Neural cell (in vitro differentiated cells): ENCODE data around the gene SH3PXD2B. TPM values are rescaled to one million over a fixed set of nuclear protein-coding genes. Genes with fewer than 3 reads are reported as not detected.

ENCODE experiments used
- H2AFZ ChIP-seq: fragments of 200-600, 300-800 bp; sonication (generic), shearing (Covaris generic); 2 replicates; pipeline ENCODE4 v1.6.0; 2014; ENCODE audit warnings: low read depth, mild to moderate bottlenecking, antibody characterized with exemption, low read length, moderate library complexity
- H3F3A ChIP-seq: fragments of 200-600 bp; shearing (Covaris generic); 2 replicates; pipeline ENCODE4 v1.6.1; 2016; ENCODE audit warnings: mild to moderate bottlenecking, moderate library complexity, mixed read lengths, antibody characterized with exemption, low read length; ENCODE audit not compliant: insufficient read depth, poor library complexity, severe bottlenecking
- H3K27ac ChIP-seq: fragments of 200-600, 300-800 bp; sonication (generic), shearing (Covaris generic); 2 replicates; pipeline ENCODE4 v1.5.1; 2014; ENCODE audit warnings: mild to moderate bottlenecking, low read length, moderate library complexity
- H3K27me3 ChIP-seq: fragments of 300-800, 200-600 bp; sonication (generic), shearing (Covaris generic); 2 replicates; pipeline ENCODE4 v1.6.0; 2014; ENCODE audit warnings: mild to moderate bottlenecking, low read depth, low read length, moderate library complexity; ENCODE audit not compliant: insufficient read depth
- H3K36me3 ChIP-seq: fragments of 300-800, 200-600 bp; sonication (generic), shearing (Covaris generic); 2 replicates; pipeline ENCODE4 v1.5.1; 2014; ENCODE audit warnings: mild to moderate bottlenecking, antibody characterized with exemption, low read length, moderate library complexity; ENCODE audit not compliant: insufficient read depth
- H3K4me2 ChIP-seq: fragments of 300-800, 200-600 bp; sonication (generic), shearing (Covaris generic); 2 replicates; pipeline ENCODE4 v1.6.0; 2014; ENCODE audit warnings: mild to moderate bottlenecking, low read length
- H3K4me3 ChIP-seq: fragments of 300-800, 200-600 bp; sonication (generic), shearing (Covaris generic); 2 replicates; pipeline ENCODE4 v1.5.1; 2014; ENCODE audit warnings: mild to moderate bottlenecking, low read length, moderate library complexity
- H3K79me2 ChIP-seq: fragments of 200-600 bp; shearing (Covaris generic); replicated peaks from 2 replicates; pipeline ENCODE4 v1.6.0; 2014; ENCODE audit warnings: mild to moderate bottlenecking, low read length, moderate library complexity; ENCODE audit not compliant: insufficient read depth
- H3K9ac ChIP-seq: fragments of 300-800, 200-600 bp; sonication (generic), shearing (Covaris generic); 2 replicates; pipeline ENCODE4 v1.6.1; 2016; ENCODE audit warnings: mild to moderate bottlenecking, low read length, mixed read lengths
- H3K9me2 ChIP-seq: fragments of 200-600 bp; shearing (Covaris generic); 2 replicates; pipeline ENCODE4 v1.6.1; 2016; ENCODE audit warnings: mild to moderate bottlenecking, low read length, mixed read lengths; ENCODE audit not compliant: insufficient read depth
- H3K9me3 ChIP-seq: fragments of 200-600, 300-800 bp; sonication (generic), shearing (Covaris generic); 2 replicates; pipeline ENCODE4 v1.6.1; 2016; ENCODE audit warnings: mild to moderate bottlenecking, mixed run types, low read length, moderate library complexity, mixed read lengths
- H4K20me1 ChIP-seq: fragments of 200-600 bp; shearing (Covaris generic); 2 replicates; pipeline ENCODE4 v1.6.1; 2016; ENCODE audit warnings: mild to moderate bottlenecking, mixed run types; ENCODE audit not compliant: insufficient read depth
- EP300 ChIP-seq: fragments of 450-650 bp; conservative IDR thresholded peaks from 2 replicates; pipeline ENCODE4 v1.6.1; 2014; ENCODE audit warnings: antibody characterized with exemption, mild to moderate bottlenecking, moderate library complexity; ENCODE audit not compliant: poor library complexity, severe bottlenecking
- EZH2 ChIP-seq: fragments of 200-600, 300-800 bp; shearing (Covaris generic), sonication (generic); IDR thresholded peaks from 2 replicates; pipeline ENCODE4 v1.6.1; 2014; ENCODE audit warnings: antibody characterized with exemption, low read length, borderline replicate concordance, mild to moderate bottlenecking; ENCODE audit not compliant: insufficient read depth, poor library complexity, severe bottlenecking
- MXI1 ChIP-seq: fragments of 450-650 bp; conservative IDR thresholded peaks from 2 replicates; pipeline ENCODE4 v1.6.1; 2014; ENCODE audit warnings: antibody characterized with exemption, mild to moderate bottlenecking; ENCODE audit not compliant: poor library complexity, severe bottlenecking
- POLR2AphosphoS5 ChIP-seq: IDR thresholded peaks from 2 replicates; pipeline ENCODE4 v1.6.1; 2012
- RAD21 ChIP-seq: fragments of 450-650 bp; conservative IDR thresholded peaks from 2 replicates; pipeline ENCODE4 v1.6.1; 2014; ENCODE audit warnings: antibody characterized with exemption, mild to moderate bottlenecking, moderate library complexity
- SMC3 ChIP-seq: fragments of 450-650 bp; conservative IDR thresholded peaks from 2 replicates; pipeline ENCODE4 v1.6.1; 2014; ENCODE audit warnings: antibody characterized with exemption, mild to moderate bottlenecking, moderate library complexity; ENCODE audit not compliant: poor library complexity
- TAF1 ChIP-seq: IDR thresholded peaks from 2 replicates; pipeline ENCODE4 v1.6.1; 2012; ENCODE audit warnings: low read depth
- polyA plus RNA-seq: library from polyadenylated mRNA; depleted of rRNA; stranded (reverse); fragments of >200 nt; gene quantifications from 2 replicates; pipeline ENCODE4 v1.2.3, GENCODE V29; 2014
- TF ChIP-seq, protein P1 (sequence below): IDR thresholded peaks from 2 replicates; pipeline ENCODE4 v1.6.1; 2012; ENCODE audit warnings: borderline replicate concordance
- TF ChIP-seq, protein P2 (sequence below): fragments of 450-650 bp; IDR thresholded peaks from 2 replicates; pipeline ENCODE4 v1.5.1; 2014; ENCODE audit warnings: antibody characterized with exemption, mild to moderate bottlenecking, moderate library complexity; ENCODE audit not compliant: poor library complexity, severe bottlenecking

The SH3PXD2B gene
- polyA plus RNA-seq, 1 donor from 2014 or later, result 11.7 TPM

DNA sequence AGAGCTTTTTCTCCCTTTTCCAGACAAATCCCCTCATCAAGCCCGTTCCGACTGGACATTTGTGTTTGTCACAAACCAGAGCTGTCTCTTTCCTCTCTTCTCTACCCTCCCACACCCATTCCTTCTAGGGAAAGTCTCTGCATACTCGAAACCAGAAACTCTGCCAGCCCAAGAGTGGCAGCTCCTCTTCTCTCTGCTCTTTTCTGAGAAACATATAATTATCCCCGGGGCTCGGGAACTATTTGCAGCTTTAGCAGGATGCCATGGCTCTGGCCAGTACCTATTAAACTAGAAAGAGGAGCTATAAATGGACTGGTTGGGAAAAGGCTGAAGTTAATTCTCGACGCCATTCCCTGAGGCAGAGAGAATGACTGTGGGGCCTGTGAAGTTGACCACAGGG is 82.6 kb downstream of the SH3PXD2B start:
- no peak overlapping the region for H3K4me2 ChIP-seq
- no peaks in the 10 kb centered on the region for H3K36me3 ChIP-seq
- no peak overlapping the region for H2AFZ ChIP-seq
- TF ChIP-seq, protein P1, sequence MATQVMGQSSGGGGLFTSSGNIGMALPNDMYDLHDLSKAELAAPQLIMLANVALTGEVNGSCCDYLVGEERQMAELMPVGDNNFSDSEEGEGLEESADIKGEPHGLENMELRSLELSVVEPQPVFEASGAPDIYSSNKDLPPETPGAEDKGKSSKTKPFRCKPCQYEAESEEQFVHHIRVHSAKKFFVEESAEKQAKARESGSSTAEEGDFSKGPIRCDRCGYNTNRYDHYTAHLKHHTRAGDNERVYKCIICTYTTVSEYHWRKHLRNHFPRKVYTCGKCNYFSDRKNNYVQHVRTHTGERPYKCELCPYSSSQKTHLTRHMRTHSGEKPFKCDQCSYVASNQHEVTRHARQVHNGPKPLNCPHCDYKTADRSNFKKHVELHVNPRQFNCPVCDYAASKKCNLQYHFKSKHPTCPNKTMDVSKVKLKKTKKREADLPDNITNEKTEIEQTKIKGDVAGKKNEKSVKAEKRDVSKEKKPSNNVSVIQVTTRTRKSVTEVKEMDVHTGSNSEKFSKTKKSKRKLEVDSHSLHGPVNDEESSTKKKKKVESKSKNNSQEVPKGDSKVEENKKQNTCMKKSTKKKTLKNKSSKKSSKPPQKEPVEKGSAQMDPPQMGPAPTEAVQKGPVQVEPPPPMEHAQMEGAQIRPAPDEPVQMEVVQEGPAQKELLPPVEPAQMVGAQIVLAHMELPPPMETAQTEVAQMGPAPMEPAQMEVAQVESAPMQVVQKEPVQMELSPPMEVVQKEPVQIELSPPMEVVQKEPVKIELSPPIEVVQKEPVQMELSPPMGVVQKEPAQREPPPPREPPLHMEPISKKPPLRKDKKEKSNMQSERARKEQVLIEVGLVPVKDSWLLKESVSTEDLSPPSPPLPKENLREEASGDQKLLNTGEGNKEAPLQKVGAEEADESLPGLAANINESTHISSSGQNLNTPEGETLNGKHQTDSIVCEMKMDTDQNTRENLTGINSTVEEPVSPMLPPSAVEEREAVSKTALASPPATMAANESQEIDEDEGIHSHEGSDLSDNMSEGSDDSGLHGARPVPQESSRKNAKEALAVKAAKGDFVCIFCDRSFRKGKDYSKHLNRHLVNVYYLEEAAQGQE, result peak; percentile 28
- TF ChIP-seq SMC3, result no peak
- H4K20me1 ChIP-seq, result no peaks in the 10 kb centered on the region
- no peaks in the 10 kb centered on the region for H3K79me2 ChIP-seq
- no peaks in the 10 kb centered on the region for H3K9me2 ChIP-seq
- no peak overlapping the region for H3K4me3 ChIP-seq
- H3K27me3 ChIP-seq, result no peaks in the 10 kb centered on the region
- H3K9ac ChIP-seq, result no peak overlapping the region
- H3F3A ChIP-seq, result no peaks in the 10 kb centered on the region
- H3K27ac ChIP-seq, result no peak overlapping the region
- H3K9me3 ChIP-seq, result no peaks in the 10 kb centered on the region

- Histone ChIP-seq H3K9ac (no peak overlapping the region), H2AFZ (no peak overlapping the region), H3K9me2 (no peaks in the 10 kb centered on the region), H3K4me3 (no peak overlapping the region), H4K20me1 (no peaks in the 10 kb centered on the region), H3F3A (no peaks in the 10 kb centered on the region), H3K36me3 (no peaks in the 10 kb centered on the region), H3K9me3 (no peaks in the 10 kb centered on the region), H3K79me2 (no peaks in the 10 kb centered on the region), H3K27me3 (no peaks in the 10 kb centered on the region), H3K27ac (no peak overlapping the region), H3K4me2 (no peak overlapping the region)
- no peak for TF ChIP-seq TAF1
- TF ChIP-seq, protein P2, sequence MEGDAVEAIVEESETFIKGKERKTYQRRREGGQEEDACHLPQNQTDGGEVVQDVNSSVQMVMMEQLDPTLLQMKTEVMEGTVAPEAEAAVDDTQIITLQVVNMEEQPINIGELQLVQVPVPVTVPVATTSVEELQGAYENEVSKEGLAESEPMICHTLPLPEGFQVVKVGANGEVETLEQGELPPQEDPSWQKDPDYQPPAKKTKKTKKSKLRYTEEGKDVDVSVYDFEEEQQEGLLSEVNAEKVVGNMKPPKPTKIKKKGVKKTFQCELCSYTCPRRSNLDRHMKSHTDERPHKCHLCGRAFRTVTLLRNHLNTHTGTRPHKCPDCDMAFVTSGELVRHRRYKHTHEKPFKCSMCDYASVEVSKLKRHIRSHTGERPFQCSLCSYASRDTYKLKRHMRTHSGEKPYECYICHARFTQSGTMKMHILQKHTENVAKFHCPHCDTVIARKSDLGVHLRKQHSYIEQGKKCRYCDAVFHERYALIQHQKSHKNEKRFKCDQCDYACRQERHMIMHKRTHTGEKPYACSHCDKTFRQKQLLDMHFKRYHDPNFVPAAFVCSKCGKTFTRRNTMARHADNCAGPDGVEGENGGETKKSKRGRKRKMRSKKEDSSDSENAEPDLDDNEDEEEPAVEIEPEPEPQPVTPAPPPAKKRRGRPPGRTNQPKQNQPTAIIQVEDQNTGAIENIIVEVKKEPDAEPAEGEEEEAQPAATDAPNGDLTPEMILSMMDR, result peak; percentile 52
Measured at GRCh38 chr5:172370648-172371545, 83.4 kb downstream of the SH3PXD2B start.

- Histone ChIP-seq H3K79me2 (no peaks in the 10 kb centered on the region), H3K4me3 (no peak overlapping the region), H3F3A (no peaks in the 10 kb centered on the region), H3K9me2 (no peaks in the 10 kb centered on the region), H4K20me1 (no peaks in the 10 kb centered on the region), H3K27ac (no peak overlapping the region), H2AFZ (no peak overlapping the region), H3K9me3 (no peaks in the 10 kb centered on the region), H3K9ac (no peak overlapping the region), H3K36me3 (no peaks in the 10 kb centered on the region), H3K27me3 (no peaks in the 10 kb centered on the region), H3K4me2 (no peak overlapping the region)
- TF ChIP-seq EZH2 (no peak), TAF1 (no peak), EP300 (no peak), MXI1 (no peak), POLR2AphosphoS5 (no peak), RAD21 (no peak), SMC3 (no peak)
- TF ChIP-seq, protein P1, result no peak
- TF ChIP-seq, protein P2, result no peak
Measured at GRCh38 chr5:172370237-172370640, 84.1 kb downstream of the SH3PXD2B start.
